G401 (cell line): ENCODE measurements around the gene ARHGAP33. TPM values are rescaled to one million over a fixed set of nuclear protein-coding genes. Genes with fewer than 3 reads are reported as not detected.
A peak's percentile ranks its signal among the peaks of the same experiment; 100 is the strongest.
"Not testable (repeated sequence)": the region's sequence is repeated elsewhere in the genome, so short reads cannot be mapped to it uniquely, and the experiment has no call there.

ENCODE experiments used
- DNase-seq: peaks from one replicate; pipeline ENCODE4 v3.0.0-alpha.2; 2015; ENCODE audit warnings: low spot score
- in situ Hi-C: cut with HindIII; loops from 2 replicates; pipeline ENCODE4 v1.10.0; 2016; ENCODE audit warnings: low sequenced_read_pairs, mixed read lengths
- total RNA-seq: library from RNA; depleted of rRNA; stranded (reverse); fragments of >200 nt; shearing (Covaris generic); gene quantifications from 2 replicates; pipeline ENCODE4 v1.2.3, GENCODE V29; 2014

ARHGAP33 gene
- total RNA-seq, 1 experiment from 2014 or later: 4.6 TPM

- in situ Hi-C loops: no loop called here
- DNase-seq: no peak
Observed at GRCh38 chr19:35788205-35788960, 13.0 kb downstream of the ARHGAP33 start.

- DNase-seq: no peak
- in situ Hi-C loops: no loop called here
Observed at GRCh38 chr19:35789195-35789977, 14.0 kb downstream of the ARHGAP33 start.

DNA sequence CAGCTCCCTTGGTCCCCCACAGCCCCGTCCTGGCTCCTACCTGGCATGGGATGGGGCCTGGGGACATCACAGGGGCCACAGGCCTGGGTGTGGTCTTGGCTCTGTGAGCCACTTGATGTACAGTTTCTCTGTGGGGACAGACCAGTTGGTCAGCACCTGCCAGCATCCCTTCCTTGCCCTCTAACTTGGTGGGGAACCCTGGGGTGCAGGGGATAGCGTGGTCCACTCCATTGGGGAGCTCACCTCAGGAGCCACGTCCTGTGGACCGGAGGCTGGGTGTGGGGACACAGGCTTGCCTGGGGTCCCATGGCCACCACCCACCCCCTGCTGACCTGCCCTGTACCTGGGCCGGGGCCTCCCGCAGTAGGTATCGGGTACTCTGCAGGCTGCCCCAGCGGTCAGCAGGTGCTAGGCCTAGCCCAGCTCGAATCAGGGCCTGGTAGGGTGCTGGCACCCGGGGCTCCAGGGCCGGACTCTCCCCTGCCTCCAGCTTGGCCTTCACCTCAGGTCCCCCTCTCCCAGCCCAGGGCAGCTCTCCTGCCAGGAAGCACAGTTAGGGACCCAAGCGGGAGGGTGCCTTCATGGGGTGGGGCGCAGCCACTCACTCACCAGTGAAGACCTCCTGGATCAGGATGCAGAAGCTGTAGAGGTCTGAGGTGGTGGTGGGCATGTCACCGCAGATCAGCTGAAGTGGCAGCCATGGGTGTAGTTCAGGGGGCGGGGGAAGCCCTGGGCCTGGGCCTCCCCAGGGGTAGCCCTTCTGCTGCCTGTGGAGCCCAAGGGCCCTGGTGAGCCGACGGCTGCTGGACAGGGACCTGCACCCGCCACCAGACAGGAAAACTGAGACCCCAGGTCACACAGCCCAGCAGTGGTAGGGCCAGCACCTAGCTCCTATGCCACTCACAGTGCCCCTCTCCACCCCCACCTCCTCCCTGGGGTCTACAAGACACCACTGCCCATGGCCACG, 14.9 kb downstream of the ARHGAP33 start:
- in situ Hi-C loops: no loop called here
- DNase-seq: no peak

DNA sequence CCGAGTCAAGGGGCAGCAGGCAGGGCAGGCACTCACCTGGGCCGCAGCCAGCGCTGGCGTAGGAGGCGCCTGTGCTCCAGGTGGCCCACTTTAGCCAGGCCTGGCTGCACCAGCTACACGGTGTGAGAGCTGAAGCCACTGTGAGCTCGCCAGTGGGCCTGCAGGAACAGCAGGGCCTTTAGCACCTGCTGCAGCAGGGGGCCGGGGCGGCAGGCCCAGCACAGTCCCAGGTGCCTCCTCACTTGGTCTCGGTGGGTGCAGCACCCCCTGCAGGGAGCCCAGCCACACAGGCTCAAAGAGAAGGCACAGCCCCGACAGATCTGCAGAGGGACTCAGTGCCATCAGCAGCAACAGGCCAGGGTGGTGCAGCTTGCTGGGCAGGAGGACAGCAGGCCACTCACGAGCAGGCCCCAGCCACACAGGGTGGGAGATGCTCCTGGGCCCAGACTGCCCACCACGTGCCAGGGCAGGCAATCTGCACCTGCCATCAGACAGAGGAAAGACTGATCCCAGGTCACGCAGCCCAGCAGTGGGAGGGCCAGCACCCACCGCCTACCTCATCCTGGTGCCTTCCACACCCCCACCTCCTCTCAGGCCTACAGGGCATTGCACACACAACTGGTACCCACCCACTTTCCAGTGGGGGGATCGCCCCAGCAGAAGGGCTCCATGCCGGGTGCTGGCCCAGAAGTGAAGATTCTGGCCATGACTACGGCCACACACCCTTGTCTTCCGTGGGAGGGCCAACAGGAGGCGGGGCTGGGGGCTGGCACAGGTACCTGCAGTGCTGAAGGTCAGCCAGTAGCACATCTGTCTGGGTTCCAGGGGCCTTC, 15.8 kb downstream of the ARHGAP33 start:
- DNase-seq: peak; percentile 71
- in situ Hi-C loops: no loop called here

DNA sequence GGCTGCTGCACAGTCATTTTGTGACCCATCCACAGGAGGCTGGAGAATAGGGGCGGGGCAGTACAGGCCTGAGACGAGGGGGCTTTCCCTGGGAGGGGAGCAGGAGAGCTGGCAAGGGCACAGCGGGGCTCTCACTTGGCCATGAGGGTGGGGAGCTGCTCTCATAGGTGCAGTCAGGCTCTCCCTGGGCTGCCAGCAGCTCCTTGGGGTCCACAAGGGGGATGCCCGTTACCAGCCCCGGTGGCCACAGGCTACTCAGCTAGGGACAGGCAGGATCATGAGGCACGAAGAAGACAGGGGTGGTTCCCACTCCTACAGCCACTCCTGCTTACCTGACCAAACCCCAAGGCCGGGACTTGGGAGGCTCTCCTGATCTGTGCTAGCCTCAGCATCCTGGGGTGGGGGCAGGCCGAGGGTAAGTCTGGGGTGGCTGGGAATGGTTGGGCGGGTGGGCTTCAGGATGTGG, 16.5 kb downstream of the ARHGAP33 start:
- in situ Hi-C loops: no loop called here
- no peak for DNase-seq

DNA sequence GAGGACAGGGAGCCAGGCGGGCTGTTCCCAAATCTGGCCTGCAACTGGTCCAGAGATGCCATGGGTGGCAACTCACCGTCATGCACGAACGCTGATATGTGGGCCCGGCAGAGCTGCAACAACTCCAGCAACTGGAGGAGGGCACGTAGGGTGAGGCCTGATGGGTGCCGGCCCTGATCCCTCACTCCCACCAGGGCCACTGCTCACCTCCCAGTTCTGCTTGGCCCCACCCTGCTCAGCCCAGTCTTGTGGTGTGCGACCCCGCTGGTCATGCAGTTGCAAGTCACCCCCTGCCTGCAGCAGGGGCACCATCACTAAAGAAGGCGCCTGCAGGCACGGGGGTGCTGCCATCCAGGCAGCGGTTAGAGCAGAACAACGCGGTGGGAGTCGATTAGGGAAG, 16.9 kb downstream of the ARHGAP33 start:
- DNase-seq: no peak

GRCh38 chr19:35792888-35793287, 17.5 kb downstream of the ARHGAP33 start:
- DNase-seq: no peak
- in situ Hi-C loops: no loop called here

More for the DNA sequence above, 16.9 kb downstream of the ARHGAP33 start:
- in situ Hi-C loops: no loop called here

DNA sequence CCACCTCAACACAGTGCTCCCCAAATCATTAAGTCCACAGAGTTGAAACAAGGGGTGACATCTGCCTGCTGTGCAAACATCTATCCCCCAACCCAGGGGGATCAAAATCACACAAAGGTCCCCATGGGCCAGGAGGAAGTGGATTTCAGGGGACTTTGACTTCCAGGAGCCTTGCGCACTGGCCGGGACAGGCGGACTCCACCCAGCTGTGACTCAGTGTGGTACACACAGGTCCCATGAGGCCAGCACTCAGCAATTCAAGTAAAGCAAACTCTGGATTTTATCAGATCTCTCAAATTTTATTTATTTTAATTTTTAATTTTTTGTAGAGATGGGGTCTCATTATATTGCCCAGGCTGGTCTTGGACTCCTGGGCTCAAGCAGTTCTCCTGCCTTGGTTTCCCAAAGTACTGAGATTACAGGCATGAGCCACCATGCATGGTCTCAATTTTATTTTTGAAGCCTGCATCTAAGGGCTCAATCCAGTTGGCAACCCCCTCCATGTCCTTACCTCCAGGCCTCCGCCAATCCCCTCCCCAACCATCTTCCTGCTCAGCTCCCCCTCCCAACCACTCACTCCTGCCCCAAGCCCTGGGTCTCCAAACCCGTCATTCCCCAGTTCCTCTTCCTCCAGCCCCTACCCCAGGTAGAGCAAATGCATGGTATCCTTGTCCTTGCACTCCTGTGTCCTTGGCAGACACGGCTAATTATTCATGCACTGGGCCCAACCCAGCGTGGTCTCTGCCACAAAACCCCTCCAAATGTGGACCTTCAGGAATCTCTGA, 18.2 kb downstream of the ARHGAP33 start:
- DNase-seq: no peak
- in situ Hi-C loops: no loop called here

DNA sequence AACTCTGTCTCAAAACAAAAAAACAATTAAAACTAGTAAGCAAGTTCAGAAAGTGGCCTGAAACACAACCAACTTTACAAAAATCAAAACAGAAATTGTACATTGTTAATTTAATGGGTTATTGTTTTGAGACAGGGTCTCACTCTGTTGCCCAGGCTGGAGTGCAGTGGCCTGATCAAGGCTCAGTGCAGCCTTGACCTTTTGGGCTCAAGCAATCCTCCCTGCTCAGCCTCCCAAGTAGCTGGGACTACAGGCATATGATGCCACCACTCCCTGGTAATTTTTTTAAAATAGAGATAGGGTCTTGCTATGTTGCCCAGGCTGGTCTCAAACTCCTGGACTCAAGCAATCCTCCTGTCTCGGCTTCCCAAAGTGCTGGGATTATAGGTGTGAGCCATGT, 20.2 kb downstream of the ARHGAP33 start:
- DNase-seq, in situ Hi-C loops: not testable (repeated sequence)

DNA sequence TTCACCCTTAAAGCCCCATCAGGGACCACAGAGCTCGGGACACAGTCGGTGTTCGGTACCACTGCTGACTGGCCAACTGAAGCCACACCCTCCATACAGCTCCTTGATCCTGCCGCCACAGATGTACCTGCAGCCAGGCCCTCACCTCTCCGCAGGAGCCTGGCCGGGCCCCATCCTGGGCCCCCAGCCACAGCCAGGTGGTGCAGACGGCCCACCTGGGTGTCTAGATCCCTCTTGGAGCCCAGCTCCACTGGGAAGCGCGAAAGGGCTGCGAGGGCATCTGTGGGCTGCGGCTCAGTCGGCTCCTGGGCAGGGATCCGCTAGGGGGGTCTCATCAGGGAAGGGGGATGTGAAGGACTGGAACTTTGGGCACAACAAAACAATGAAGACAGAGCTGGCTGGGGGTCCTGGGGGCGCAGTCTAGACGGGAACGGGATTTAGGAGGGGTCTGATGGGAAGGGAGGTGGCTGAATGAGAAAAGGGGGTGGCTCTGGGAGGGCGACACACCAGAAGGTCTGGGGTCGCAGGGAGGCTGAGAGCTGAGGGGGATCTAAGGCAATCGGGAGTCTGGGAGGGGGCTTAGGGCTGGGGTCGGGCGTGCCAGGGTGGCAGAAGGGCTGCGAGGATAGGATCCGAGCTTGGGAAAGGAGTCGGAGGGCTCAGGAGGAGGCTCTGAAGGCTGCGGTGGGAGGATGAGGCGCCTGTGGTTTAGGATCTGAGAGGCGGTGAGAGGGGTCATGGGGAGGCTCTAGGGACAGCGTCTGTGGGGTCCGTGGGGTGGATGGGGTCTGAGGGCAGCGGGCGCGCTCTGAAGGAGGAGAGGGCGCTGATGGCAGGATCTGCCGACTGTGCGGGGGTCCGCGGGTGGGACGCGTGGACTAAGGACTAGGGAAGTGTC, 21.5 kb downstream of the ARHGAP33 start:
- DNase-seq: no peak
- in situ Hi-C loops: no loop called here

DNA sequence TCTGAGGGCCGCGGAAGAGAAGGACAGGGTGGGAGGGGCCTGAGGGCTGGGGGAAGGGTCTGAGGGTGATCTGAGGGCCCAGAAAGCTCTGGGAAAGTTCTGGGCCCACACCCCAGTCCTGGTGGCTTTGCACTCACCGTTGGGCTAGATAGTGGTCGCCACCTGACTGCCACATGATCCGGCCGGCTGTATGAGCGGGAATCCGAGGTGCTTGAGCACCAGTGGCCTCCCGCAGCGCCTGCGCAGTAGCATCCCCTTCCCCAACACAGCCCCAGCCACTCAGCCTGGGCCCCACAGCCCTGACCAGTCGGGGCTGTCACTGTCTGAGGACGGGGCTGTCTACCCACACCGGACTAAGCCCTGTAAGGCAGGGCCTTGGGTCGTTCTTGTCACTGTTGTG, 22.3 kb downstream of the ARHGAP33 start:
- in situ Hi-C loops: no loop called here
- peak; percentile 37 for DNase-seq

- DNase-seq: no peak
- in situ Hi-C loops: no loop called here
Observed at GRCh38 chr19:35801828-35802227, 26.5 kb downstream of the ARHGAP33 start.

GRCh38 chr19:35805526-35806102, 30.2 kb downstream of the ARHGAP33 start:
- in situ Hi-C loops: no loop called here
- no peak for DNase-seq

DNA sequence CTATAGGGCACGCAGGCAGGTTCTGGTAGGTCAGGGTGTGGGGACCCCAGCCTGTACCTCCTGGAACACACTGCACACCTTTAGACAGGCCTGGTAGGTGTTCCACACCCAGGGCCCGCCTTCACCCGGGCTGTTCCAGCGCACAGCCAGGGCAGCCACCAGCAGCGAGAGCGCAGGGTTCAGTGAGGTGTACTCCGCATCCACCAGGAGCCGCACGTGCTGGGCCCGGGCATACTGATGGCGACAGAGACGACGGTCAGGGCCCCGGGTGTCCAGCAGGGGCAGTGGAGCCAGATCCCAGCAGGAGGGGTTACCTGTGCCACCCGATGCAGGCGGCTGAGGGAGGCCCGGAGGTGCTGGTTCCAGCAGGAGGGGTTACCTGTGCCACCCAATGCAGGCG, 31.2 kb downstream of the ARHGAP33 start:
- DNase-seq: no peak
- in situ Hi-C loops: no loop called here

- in situ Hi-C loops: no loop called here
- no peak for DNase-seq
Observed at GRCh38 chr19:35807633-35808032, 32.3 kb downstream of the ARHGAP33 start.

DNA sequence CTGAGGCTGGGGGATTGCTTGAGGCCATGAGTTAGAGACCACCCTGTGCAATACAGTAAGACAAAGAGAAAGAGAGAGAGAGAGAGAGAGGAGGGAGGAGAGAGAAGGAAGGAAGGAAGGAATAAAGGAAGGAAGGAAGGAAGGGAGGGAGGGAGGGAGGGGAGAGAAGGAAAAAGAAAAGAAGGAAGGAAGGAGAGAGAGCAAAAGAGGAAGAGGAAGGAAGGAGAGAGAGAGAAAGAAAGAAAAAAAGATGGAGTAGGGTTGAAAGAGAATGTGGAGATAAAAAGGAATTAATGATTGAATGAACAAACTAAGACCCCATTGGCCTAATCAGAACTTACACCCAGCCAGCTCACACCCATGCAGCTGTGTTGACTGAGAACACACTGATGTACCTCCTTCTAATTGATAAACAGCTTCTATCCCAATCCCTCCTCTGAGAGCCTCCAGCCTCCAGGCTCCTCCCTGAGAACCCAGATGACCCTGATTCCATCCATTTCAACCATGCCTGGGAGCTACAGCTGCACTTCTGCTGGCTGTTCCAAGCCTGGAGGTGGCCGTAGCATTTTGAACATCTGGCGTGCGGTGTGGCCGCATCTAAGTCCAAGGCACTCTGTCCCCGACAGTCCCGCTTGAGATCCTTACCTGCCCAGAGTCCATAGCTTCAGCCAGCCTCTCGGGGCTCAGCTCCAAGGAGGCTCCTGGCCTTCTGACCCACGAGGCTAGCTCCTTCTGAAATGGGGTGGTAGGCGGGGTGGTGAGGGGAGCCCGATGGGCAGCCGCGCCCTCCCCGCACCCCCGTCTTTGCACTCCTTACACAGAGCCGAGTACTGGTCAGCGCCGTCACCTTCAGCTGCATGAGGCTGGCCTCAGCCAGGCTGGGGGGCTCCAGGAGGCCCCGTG, 36.2 kb downstream of the ARHGAP33 start:
- in situ Hi-C loops: no loop called here
- no peak for DNase-seq
